K562 (cell line): ENCODE data around the gene ABCA1. TPM values are rescaled to one million over a fixed set of nuclear protein-coding genes. Genes with fewer than 3 reads are reported as not detected.

Source experiments
- ATAC-seq: fragments of 200-7000 bp; cut with Tn5 transposase; 3 replicates; pipeline ENCODE4 v1.9.1; 2020; ENCODE audit warnings: moderate library complexity
- BruUV-seq: library from RNA; stranded (reverse); fragments of 400-500 nt; replicated peaks from 2 replicates; lab custom pipeline; 2021; lab: Mats Ljungman, UMichigan
- CTCF ChIA-PET: fragments of 300-600 bp; formaldehyde crosslinking; extraction: SDS; loops from one replicate; lab custom pipeline; 2021; ENCODE audit warnings: low intra/inter-chr PET ratio; lab: Yijun Ruan, JAX
- POLR2A ChIA-PET: fragments of 300-600, 350-650 bp; sonication (Branson Sonifier 250); formaldehyde crosslinking; extraction: SDS; loops from one replicate; lab custom pipeline; 2021; ENCODE audit warnings: antibody characterized with exemption, inconsistent platforms; lab: Yijun Ruan, JAX
- DNase-seq, 4 experiments: peaks; one replicate each; pipeline versions ENCODE4 v3.0.0 to v3.0.0-alpha.2; 2011 to 2018; ENCODE audit warnings: low spot score in 3 of 4, mixed read lengths in 3 of 4; ENCODE audit errors: extremely low read depth in 1 of 4
- FAIRE-seq: peaks from 2 replicates; lab custom pipeline; 2011; peaks lifted over from hg19 to GRCh38; lab: Jason Lieb, UNC
- H2AFZ ChIP-seq: 2 replicates; pipeline ENCODE4 v1.6.0; 2011; ENCODE audit warnings: low read depth, low read length, control low read depth, inconsistent platforms
- H3K27ac ChIP-seq: fragments of 200-600 bp; 3 replicates; pipeline ENCODE4 v1.8.0; 2011; ENCODE audit warnings: low read depth, mild to moderate bottlenecking, control low read depth, inconsistent platforms, low read length, moderate library complexity, mixed read lengths; ENCODE audit errors: extremely low read depth
- H3K27me3 ChIP-seq, 2 experiments: fragments of 300-600 bp in 1 of 2; 2 replicates in 1 of 2; 3 replicates in 1 of 2; pipeline versions ENCODE4 v1.6.0 to v1.8.0; 2011; ENCODE audit warnings: inconsistent platforms in 2 of 2, low read length in 2 of 2, mild to moderate bottlenecking in 1 of 2, mixed read lengths in 1 of 2, moderate library complexity in 1 of 2; ENCODE audit not compliant: control insufficient read depth in 2 of 2, insufficient read depth in 2 of 2
- H3K36me3 ChIP-seq: fragments of 300-600 bp; 3 replicates; pipeline ENCODE4 v1.8.0; 2011; ENCODE audit warnings: mild to moderate bottlenecking, low read length, inconsistent platforms; ENCODE audit not compliant: control insufficient read depth, insufficient read depth
- H3K4me1 ChIP-seq, 2 experiments: fragments of 200-600 bp in 1 of 2; replicated peaks in 1 of 2; 2 replicates in 1 of 2; 3 replicates in 1 of 2; pipeline versions ENCODE4 v1.5.1 to v1.8.0; 2011; ENCODE audit warnings: inconsistent platforms in 2 of 2, low read length in 2 of 2, mild to moderate bottlenecking in 1 of 2, mixed read lengths in 1 of 2, moderate library complexity in 1 of 2; ENCODE audit not compliant: control insufficient read depth in 2 of 2, insufficient read depth in 2 of 2
- H3K4me2 ChIP-seq: 2 replicates; pipeline ENCODE4 v1.6.1; 2011; ENCODE audit warnings: low read length, control low read depth, inconsistent platforms, mixed read lengths; ENCODE audit not compliant: insufficient read depth
- H3K4me3 ChIP-seq: fragments of 200-600 bp; sonication (generic), shearing (Covaris generic); 2 replicates; pipeline ENCODE4 v1.5.1; 2016; ENCODE audit warnings: control low read depth, inconsistent platforms
- H3K79me2 ChIP-seq: fragments of 200-600 bp; 3 replicates; pipeline ENCODE4 v1.8.0; 2011; ENCODE audit warnings: low read length, inconsistent platforms; ENCODE audit not compliant: control insufficient read depth, insufficient read depth
- H3K9ac ChIP-seq, 2 experiments: 2 replicates each; pipeline versions ENCODE4 v1.6.0 to v1.6.1; 2011; ENCODE audit warnings: low read depth in 2 of 2, low read length in 2 of 2, control low read depth in 1 of 2, inconsistent platforms in 1 of 2, mild to moderate bottlenecking in 1 of 2, mixed read lengths in 1 of 2; ENCODE audit not compliant: insufficient read depth in 1 of 2
- H3K9me1 ChIP-seq: one replicate; pipeline ENCODE4 v1.6.0; 2011; ENCODE audit warnings: inconsistent platforms, mild to moderate bottlenecking, low read length, moderate library complexity; ENCODE audit not compliant: control insufficient read depth, insufficient read depth
- H3K9me3 ChIP-seq: replicated peaks from 2 replicates; pipeline ENCODE4 v1.5.1; 2011; ENCODE audit warnings: low read depth, low read length, inconsistent platforms; ENCODE audit not compliant: control insufficient read depth, insufficient read depth
- H4K20me1 ChIP-seq: replicated peaks from 2 replicates; pipeline ENCODE4 v1.6.1; 2011; ENCODE audit warnings: low read length, inconsistent platforms, mixed read lengths; ENCODE audit not compliant: control insufficient read depth, insufficient read depth
- CBFA2T2 ChIP-seq: fragments of 450-650 bp; conservative IDR thresholded peaks from 2 replicates; pipeline ENCODE4 v1.6.1; 2017; ENCODE audit warnings: mild to moderate bottlenecking
- CBFA2T3 ChIP-seq: fragments of 450-650 bp; IDR thresholded peaks from 2 replicates; pipeline ENCODE4 v1.6.1; 2017
- MEIS2 ChIP-seq: fragments of 450-650 bp; IDR thresholded peaks from 2 replicates; pipeline ENCODE4 v1.6.1; 2014; ENCODE audit warnings: mild to moderate bottlenecking; ENCODE audit not compliant: partially characterized antibody
- PBX2 ChIP-seq, 2 experiments: IDR thresholded peaks in 1 of 2; conservative IDR thresholded peaks in 1 of 2; 2 replicates each; pipeline ENCODE4 v1.6.1; 2016; ENCODE audit warnings: low read depth in 2 of 2, mild to moderate bottlenecking in 1 of 2, missing compliant biosample characterization in 1 of 2, missing genetic modification characterization in 1 of 2, moderate library complexity in 1 of 2
- RB1 ChIP-seq: fragments of 450-650 bp; IDR thresholded peaks from 2 replicates; pipeline ENCODE4 v1.6.1; 2017; ENCODE audit warnings: low read depth, mild to moderate bottlenecking
- RBM25 ChIP-seq: fragments of 200-400 bp; formaldehyde crosslinking; IDR thresholded peaks from 2 replicates; pipeline ENCODE4 v1.6.1; 2018; ENCODE audit warnings: low read length, low read depth, moderate library complexity; ENCODE audit not compliant: severe bottlenecking
- SNRNP70 ChIP-seq: fragments of 200-400 bp; formaldehyde crosslinking; optimal IDR thresholded peaks from 2 replicates; pipeline ENCODE3; 2017; ENCODE audit warnings: low read depth, low read length
- TCF3 ChIP-seq: sonication (generic); formaldehyde crosslinking; IDR thresholded peaks from 2 replicates; pipeline ENCODE4 v1.4.0; 2020; ENCODE audit warnings: mild to moderate bottlenecking, missing genetic modification reagents
- TOE1 ChIP-seq, 2 experiments: fragments of 450-650 bp in 1 of 2; sonication (generic) in 1 of 2; formaldehyde crosslinking in 1 of 2; IDR thresholded peaks; 2 replicates each; pipeline versions ENCODE4 v1.7.1 to v1.8.0; 2016 to 2022; ENCODE audit warnings: borderline replicate concordance in 2 of 2, mild to moderate bottlenecking in 2 of 2, antibody characterized with exemption in 1 of 2, inconsistent platforms in 1 of 2, low read depth in 1 of 2, missing genetic modification reagents in 1 of 2, moderate library complexity in 1 of 2
- WGBS: fragments of 100-300 bp; shearing (Covaris generic); methylation state at CpG from one replicate; pipeline ENCODE4 v1.1.6; 2016; ENCODE audit warnings: low coverage, mixed read lengths; ENCODE audit not compliant: insufficient coverage; ENCODE audit errors: missing lambda C conversion rate; 5-methylcytosine and 5-hydroxymethylcytosine counted together
- in situ Hi-C: fragments of 300-500 bp; cut with MboI; formaldehyde crosslinking; loops from 4 replicates; pipeline ENCODE4 v1.15.0; 2018; ENCODE audit warnings: inconsistent platforms, mixed read lengths
- intact Hi-C: fragments of 100-400 bp; cut with micrococcal nuclease; formaldehyde crosslinking; loops from 2 replicates; pipeline ENCODE4 v1.14.2; 2022
- polyA plus RNA-seq, 8 experiments: library from polyadenylated mRNA; depleted of rRNA in 4 of 8; stranded (reverse) in 5 of 8; unstranded in 3 of 8; fragments of >200 nt; fragmentation: Nextera tagmentation in 2 of 8; fragmentation: Illumina TruSeq in 1 of 8; extraction: Ambion mirVana in 2 of 8; extraction: Trizol in 1 of 8; gene quantifications; 2 replicates each; pipeline versions ENCODE4 v1.2.1 to v1.2.3, GENCODE V29; 2011 to 2014; ENCODE audit warnings: inconsistent platforms in 1 of 8, missing spikeins in 1 of 8
- total RNA-seq, 7 experiments: library from RNA; depleted of rRNA in 6 of 7; stranded (reverse); fragments of >200 nt in 6 of 7; fragmentation: Illumina TruSeq in 2 of 7; extraction: Trizol in 2 of 7; gene quantifications; 2 replicates each; pipeline versions ENCODE4 v1.2.1 to v1.2.3, GENCODE V29; 2011 to 2021; ENCODE audit warnings: low replicate concordance in 1 of 7
- TF ChIP-seq, protein P1 (sequence below): sonication (generic); formaldehyde crosslinking; IDR thresholded peaks from 2 replicates; pipeline ENCODE4 v1.8.1; 2022; ENCODE audit warnings: missing genetic modification reagents

Gene ABCA1
- total and polyA plus RNA-seq, 9 of the 15 experiments (the other 6 are each of a cell fraction or from before 2014, with no cell fraction given) = under 0.01 to 0.18 (median 0.02) TPM; not detected in 5

GRCh38 chr9:104802110-104802509, 125.8 kb downstream of the ABCA1 start (continued):
- TF ChIP-seq, protein P1, sequence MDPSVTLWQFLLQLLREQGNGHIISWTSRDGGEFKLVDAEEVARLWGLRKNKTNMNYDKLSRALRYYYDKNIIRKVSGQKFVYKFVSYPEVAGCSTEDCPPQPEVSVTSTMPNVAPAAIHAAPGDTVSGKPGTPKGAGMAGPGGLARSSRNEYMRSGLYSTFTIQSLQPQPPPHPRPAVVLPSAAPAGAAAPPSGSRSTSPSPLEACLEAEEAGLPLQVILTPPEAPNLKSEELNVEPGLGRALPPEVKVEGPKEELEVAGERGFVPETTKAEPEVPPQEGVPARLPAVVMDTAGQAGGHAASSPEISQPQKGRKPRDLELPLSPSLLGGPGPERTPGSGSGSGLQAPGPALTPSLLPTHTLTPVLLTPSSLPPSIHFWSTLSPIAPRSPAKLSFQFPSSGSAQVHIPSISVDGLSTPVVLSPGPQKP = no peak
- TF ChIP-seq SNRNP70 = no peak
- TF ChIP-seq, all 486 proteins: peak for 0

GRCh38 chr9:104800068-104800785, 127.7 kb downstream of the ABCA1 start:
- Histone ChIP-seq H3K4me2 (no peak overlapping the region), H3K9ac (no peak overlapping the region), H3K4me3 (no peak overlapping the region), H3K9me3 (no peaks in the 10 kb centered on the region), H3K27ac (no peak overlapping the region), H3K36me3 (no peaks in the 10 kb centered on the region), H3K9me1 (no peaks in the 10 kb centered on the region), H3K79me2 (no peaks in the 10 kb centered on the region), H3K27me3 (peaks cover 18 to 36% of the 10 kb centered on the region in 2 experiments; a peak in 4 of 5 replicates), H2AFZ (no peak overlapping the region), H3K4me1 (peaks cover 0 to 5% of the 10 kb centered on the region in 2 experiments; a peak in 2 of 5 replicates), H4K20me1 (no peaks in the 10 kb centered on the region)
- no peak for ATAC-seq
- intact Hi-C loops = no loop called here
- ChIA-PET CTCF (no interaction called here), POLR2A (interaction anchor here (0.7 kb wide), 1 partner anchor 76 kb away, joined by 3 read pairs; no protein-coding TSS in a partner anchor)
- WGBS = under 1% methylated on average over 7 of the region's 7 CpGs
- FAIRE-seq = no peak
- TF ChIP-seq TCF3 (CRISPR knock-in tag) (peak; percentile 56), CBFA2T2 (peak; percentile 26; the same call in 1 of the 2 replicates), MEIS2 (peak; percentile 68), RB1 (no peak), TOE1 (IDR thresholded peaks at IDR 0.05; ENCODE audit: borderline replicate concordance) (no peak), TOE1 (CRISPR knock-in tag; IDR thresholded peaks at IDR 0.05; ENCODE audit: borderline replicate concordance, low read depth) (no peak), PBX2 (CRISPR knock-in tag; IDR thresholded peaks at IDR 0.05; ENCODE audit: low read depth) (no peak), PBX2 (tag; conservative IDR thresholded peaks at IDR 0.05; ENCODE audit: low read depth) (peak; percentile 13; the same call in 1 of the 2 replicates), RBM25 (peak; percentile 75), CBFA2T3 (peak; percentile 62)
- BruUV-seq = no TSS peak
- in situ Hi-C loops = no loop called here
- no peak for DNase-seq
